Esophagus squamous epithelium (tissue), 4 donors: ENCODE data around the gene BRPF3.

Source experiments
- CTCF ChIP-seq, 6 experiments: fragments of 450-650 bp in 4 of 6; fragments of 200-600 bp in 2 of 6; sonication (generic) in 2 of 6; IDR thresholded peaks; one replicate each; pipeline ENCODE4 v1.5.1; 2016 to 2019; ENCODE audit warnings: antibody characterized with exemption in 6 of 6, mild to moderate bottlenecking in 4 of 6, moderate library complexity in 4 of 6
- POLR2A ChIP-seq, 4 donors: fragments of 450-650 bp; IDR thresholded peaks; one replicate each; pipeline ENCODE4 v1.6.1; 2017; ENCODE audit warnings: antibody characterized with exemption in 4 of 4, mild to moderate bottlenecking in 4 of 4, moderate library complexity in 3 of 4

- TF ChIP-seq CTCF (IDR thresholded peaks at IDR 0.05) (no peak), POLR2A (IDR thresholded peaks at IDR 0.05) (no peak)
These were observed 28.4 kb downstream of the BRPF3 start for GRCh38 chr6:36224918-36225461.
